Ascending aorta (tissue), 2 donors: ENCODE measurements around the gene BMP6. TPM values are rescaled to one million over a fixed set of nuclear protein-coding genes. Genes with fewer than 3 reads are reported as not detected.

Experiments
- DNase-seq, 2 donors: peaks; one replicate each; pipeline ENCODE4 v3.0.0-alpha.2; 2019; ENCODE audit warnings: low spot score in 2 of 2
- H3K27ac ChIP-seq, 2 donors: fragments of 200-600 bp; sonication (generic); one replicate each; pipeline ENCODE4 v1.5.1; 2016 to 2017; ENCODE audit warnings: mild to moderate bottlenecking in 1 of 2
- H3K27me3 ChIP-seq: fragments of 200-600 bp; sonication (generic); one replicate; pipeline ENCODE4 v1.5.1; 2017
- H3K36me3 ChIP-seq, 2 donors: fragments of 200-600 bp; sonication (generic); one replicate each; pipeline ENCODE4 v1.5.1; 2016
- H3K4me1 ChIP-seq, 2 donors: fragments of 200-600 bp; sonication (generic); one replicate each; pipeline ENCODE4 v1.5.1; 2016 to 2017; ENCODE audit warnings: mild to moderate bottlenecking in 1 of 2
- H3K4me3 ChIP-seq, 2 donors: fragments of 200-600 bp; sonication (generic); one replicate each; pipeline ENCODE4 v1.5.1; 2016 to 2017; ENCODE audit warnings: mild to moderate bottlenecking in 1 of 2
- H3K9me3 ChIP-seq, 2 donors: fragments of 200-600 bp; sonication (generic); one replicate each; pipeline ENCODE4 v1.5.1; 2016
- intact Hi-C: fragments of 100-400 bp; cut with DNase I; formaldehyde crosslinking; loops from one replicate; pipeline ENCODE4 v1.15.1; 2023
- total RNA-seq: library from RNA; depleted of rRNA; stranded (reverse); fragments of >200 nt; gene quantifications from one replicate; pipeline ENCODE4 v1.1.0, GENCODE V29; 2016
- TF ChIP-seq, protein P1 (sequence below), 3 experiments: fragments of 200-600 bp in 2 of 3; fragments of 450-650 bp in 1 of 3; sonication (generic) in 2 of 3; IDR thresholded peaks; one replicate each; pipeline ENCODE4 v1.5.1; 2016 to 2019; ENCODE audit warnings: antibody characterized with exemption in 3 of 3, mild to moderate bottlenecking in 1 of 3, moderate library complexity in 1 of 3

The BMP6 gene
- total RNA-seq, 1 donor from 2014 or later = 16.0 TPM

DNA sequence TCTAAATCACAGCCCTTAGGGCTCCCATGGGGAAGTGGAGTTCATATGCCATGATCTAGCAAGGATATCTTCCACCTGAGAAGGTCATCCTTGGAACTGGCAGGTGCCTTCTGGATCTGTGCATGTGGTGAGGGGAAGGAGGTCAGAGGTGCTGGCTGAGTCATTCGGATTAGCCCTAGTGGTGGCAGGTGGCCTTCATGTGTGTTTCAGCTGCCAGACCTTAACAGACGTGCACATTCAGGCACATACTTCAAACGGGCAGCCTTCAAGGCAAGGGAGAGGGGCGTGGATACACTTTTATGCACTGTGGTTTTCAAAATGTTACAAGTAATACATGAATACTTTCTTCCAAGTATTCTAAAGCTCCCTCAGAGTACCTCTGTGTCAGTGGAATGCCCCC lies 51.2 kb downstream of the BMP6 start:
- intact Hi-C loops = no loop called here
- TF ChIP-seq, protein P1, sequence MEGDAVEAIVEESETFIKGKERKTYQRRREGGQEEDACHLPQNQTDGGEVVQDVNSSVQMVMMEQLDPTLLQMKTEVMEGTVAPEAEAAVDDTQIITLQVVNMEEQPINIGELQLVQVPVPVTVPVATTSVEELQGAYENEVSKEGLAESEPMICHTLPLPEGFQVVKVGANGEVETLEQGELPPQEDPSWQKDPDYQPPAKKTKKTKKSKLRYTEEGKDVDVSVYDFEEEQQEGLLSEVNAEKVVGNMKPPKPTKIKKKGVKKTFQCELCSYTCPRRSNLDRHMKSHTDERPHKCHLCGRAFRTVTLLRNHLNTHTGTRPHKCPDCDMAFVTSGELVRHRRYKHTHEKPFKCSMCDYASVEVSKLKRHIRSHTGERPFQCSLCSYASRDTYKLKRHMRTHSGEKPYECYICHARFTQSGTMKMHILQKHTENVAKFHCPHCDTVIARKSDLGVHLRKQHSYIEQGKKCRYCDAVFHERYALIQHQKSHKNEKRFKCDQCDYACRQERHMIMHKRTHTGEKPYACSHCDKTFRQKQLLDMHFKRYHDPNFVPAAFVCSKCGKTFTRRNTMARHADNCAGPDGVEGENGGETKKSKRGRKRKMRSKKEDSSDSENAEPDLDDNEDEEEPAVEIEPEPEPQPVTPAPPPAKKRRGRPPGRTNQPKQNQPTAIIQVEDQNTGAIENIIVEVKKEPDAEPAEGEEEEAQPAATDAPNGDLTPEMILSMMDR (IDR thresholded peaks at IDR 0.05) = no peak
- no peak overlapping the region for H3K27ac ChIP-seq

DNA sequence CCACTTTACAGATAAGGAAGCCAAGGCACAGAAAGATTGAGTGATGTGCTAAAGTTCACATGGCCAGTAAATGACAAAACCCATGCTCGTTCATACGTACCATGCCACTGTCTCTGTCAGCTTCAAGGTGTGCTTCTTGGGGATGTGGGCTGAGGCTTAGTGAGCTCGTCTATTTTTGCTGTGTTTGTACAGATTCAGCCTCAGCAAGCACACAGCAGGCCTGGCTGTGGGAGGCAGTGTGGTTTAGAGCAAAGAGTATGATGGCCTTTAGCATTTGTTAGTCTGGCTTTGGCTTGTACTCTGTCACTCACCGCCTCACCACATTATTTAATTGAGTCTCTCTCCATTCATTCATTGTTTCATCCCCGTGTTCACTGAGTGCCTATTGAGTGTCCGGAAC lies 55.3 kb downstream of the BMP6 start:
- no peaks in the 10 kb centered on the region for H3K36me3 ChIP-seq
- intact Hi-C loops = no loop called here
- no peak overlapping the region for H3K4me3 ChIP-seq
- no peak overlapping the region for H3K27ac ChIP-seq
- DNase-seq = no peak
- no peaks in the 10 kb centered on the region for H3K9me3 ChIP-seq
- no peaks in the 10 kb centered on the region for H3K4me1 ChIP-seq
- no peaks in the 10 kb centered on the region for H3K27me3 ChIP-seq
- TF ChIP-seq, protein P1 (IDR thresholded peaks at IDR 0.05) = no peak

More for the DNA sequence above, 51.2 kb downstream of the BMP6 start:
- DNase-seq = no peak
- Histone ChIP-seq H3K36me3 (no peaks in the 10 kb centered on the region), H3K9me3 (no peaks in the 10 kb centered on the region), H3K4me1 (no peaks in the 10 kb centered on the region), H3K4me3 (no peak overlapping the region), H3K27me3 (no peaks in the 10 kb centered on the region)

DNA sequence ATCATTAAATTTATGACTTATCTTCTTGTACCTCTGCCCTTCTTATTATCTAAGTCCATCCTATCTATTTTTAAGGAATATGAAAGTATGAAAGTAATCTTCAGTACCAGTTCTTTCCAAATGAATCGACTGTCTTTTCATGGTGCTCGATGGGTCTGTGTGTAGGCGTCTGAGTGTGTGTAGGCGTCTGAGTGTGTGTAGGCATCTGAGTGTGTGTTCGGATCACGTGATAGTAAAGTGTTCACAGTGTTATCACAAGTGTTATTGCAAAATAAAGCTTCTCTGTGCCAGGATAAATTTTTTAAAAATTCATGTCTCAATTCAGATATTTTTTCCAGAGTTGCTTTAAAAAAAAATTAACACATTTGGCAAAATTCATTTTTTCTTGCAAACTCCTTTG lies 58.3 kb downstream of the BMP6 start:
- DNase-seq = no peak
- Histone ChIP-seq H3K27me3 (no peaks in the 10 kb centered on the region), H3K4me3 (no peak overlapping the region), H3K36me3 (no peaks in the 10 kb centered on the region), H3K9me3 (no peaks in the 10 kb centered on the region), H3K27ac (no peak overlapping the region), H3K4me1 (peaks cover 0 to 5% of the 10 kb centered on the region in 2 donors)
- TF ChIP-seq, protein P1 (IDR thresholded peaks at IDR 0.05) = no peak
- intact Hi-C loops = no loop called here

DNA sequence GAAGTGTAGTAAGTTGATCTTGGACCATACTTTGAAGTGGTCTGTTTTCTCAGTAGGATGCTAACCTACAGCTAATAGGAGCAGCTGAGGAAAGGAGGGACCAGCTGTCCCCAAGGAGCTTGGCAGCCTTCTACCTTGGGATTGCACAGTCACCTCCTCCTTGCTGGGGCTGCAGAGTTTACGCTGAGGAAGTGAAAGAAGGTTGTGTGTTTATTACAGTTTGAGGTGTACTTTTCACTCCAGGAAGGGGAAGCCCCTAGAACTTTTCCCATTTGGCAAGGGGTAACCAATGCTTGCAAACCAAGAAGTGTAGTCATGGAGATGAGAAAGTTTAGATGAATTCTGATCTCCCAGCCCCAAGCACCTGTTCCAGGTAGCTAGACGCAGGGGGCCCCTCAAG lies 58.8 kb downstream of the BMP6 start:
- intact Hi-C loops = no loop called here
- H3K27ac ChIP-seq = no peak overlapping the region
- H3K4me3 ChIP-seq = no peak overlapping the region
- H3K36me3 ChIP-seq = no peaks in the 10 kb centered on the region
- peaks cover 0 to 5% of the 10 kb centered on the region in 2 donors for H3K4me1 ChIP-seq
- TF ChIP-seq, protein P1 (IDR thresholded peaks at IDR 0.05) = no peak
- no peaks in the 10 kb centered on the region for H3K27me3 ChIP-seq
- H3K9me3 ChIP-seq = no peaks in the 10 kb centered on the region
- no peak for DNase-seq

DNA sequence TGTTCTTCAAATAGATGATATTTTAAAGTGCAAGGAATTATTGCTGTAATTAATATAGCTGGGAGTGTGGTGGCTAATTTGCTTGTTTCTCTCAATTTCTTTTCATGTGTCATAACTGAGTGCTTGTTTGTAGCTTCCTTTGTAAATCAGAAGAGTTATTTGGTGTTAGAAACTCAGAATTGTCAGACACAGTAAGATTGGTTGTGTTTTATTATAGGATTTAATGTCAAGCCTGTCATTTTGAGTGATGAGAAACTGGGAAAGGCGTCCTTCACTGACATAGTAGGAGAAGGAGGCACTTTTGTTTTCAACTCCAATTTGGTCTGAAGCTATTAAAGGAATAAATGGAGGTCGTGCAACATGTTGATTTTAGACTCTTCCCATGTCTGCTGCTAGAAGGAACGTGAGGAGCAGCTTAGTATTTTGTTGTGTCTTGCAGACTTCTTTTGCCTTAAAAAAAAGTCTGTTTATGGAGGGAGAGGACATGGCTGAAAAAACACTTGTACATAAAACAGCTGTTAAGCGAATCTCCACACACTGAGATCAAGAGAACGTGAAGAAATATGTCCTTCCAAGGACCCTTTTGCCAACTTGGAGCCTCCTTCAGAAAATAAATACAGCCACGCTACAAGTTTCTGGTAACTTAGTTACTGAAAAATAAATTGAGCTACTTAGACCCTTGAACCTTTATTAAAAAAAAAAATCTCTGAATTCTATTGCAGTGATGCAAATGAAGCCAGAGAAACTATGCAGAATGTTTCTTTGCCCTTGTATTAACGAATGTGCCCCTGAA lies 59.5 kb downstream of the BMP6 start:
- Histone ChIP-seq H3K4me3 (no peak overlapping the region), H3K36me3 (no peaks in the 10 kb centered on the region), H3K9me3 (no peaks in the 10 kb centered on the region), H3K27me3 (no peaks in the 10 kb centered on the region), H3K27ac (no peak overlapping the region), H3K4me1 (peaks cover 0 to 5% of the 10 kb centered on the region in 2 donors)
- intact Hi-C loops = no loop called here
- TF ChIP-seq, protein P1 (IDR thresholded peaks at IDR 0.05) = no peak
- no peak for DNase-seq
